GM15510 (cell line): ENCODE data around the gene PET117.

Experiments used
- POLR2A ChIP-seq: IDR thresholded peaks from 3 replicates; pipeline ENCODE4 v1.6.1; 2011; ENCODE audit warnings: borderline replicate concordance; ENCODE audit not compliant: insufficient read length; ENCODE audit errors: extremely low read depth

Gene PET117

DNA sequence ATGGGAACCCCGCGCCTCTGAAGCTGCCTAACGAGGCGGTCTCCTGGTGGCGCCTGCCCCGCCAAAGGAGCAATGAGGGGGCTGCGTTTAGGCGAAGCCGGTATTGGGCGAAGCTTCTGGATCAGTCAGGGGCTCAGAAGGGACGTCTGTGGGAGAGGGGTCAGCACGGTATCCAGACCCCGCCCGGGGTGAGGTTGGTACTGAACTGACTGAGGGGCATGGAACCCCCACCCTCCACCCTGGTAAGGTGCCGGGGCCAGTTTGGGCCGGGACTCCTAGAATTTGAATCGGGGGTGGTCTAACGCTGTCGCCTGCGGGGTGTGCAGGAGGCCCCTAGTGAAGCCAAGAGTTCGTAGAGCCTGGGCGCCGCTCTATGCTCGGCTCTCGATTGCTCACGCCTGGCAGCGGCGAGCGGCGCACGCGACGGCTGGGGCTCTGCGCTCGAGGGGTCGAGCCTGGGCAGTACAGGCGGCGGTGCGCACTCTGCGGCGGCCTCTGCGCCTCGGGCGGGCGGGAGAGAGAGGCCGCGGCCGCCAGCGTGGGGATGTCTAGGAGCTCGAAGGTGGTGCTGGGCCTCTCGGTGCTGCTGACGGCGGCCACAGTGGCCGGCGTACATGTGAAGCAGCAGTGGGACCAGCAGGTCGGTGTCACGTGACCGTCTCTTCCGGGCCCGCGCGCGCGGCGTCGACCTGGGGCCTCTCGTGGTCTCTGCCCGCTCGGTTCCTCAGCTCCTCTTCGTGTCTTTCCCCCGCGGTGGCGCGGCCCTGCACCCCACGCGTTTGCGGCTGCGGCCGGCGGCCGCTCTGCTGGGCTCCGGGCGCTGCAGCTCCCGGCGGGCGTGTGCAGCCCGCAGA is at the start of gene PET117, which contains the start of gene KAT14:
Gene PET117 (plus strand): TSS at position 452 of the 854 bp plus-strand sequence. CDS start 93 bp downstream, at position 545.
Gene KAT14 (plus strand): TSS at position 452 of the 854 bp plus-strand sequence. CDS start 4,798 bp downstream, outside the sequence.
- TF ChIP-seq POLR2A = peak; percentile 85

- TF ChIP-seq POLR2A = no peak
These were observed 47.6 kb upstream of the PET117 start for GRCh38 chr20:18090044-18090443.

GRCh38 chr20:18090477-18090876 is 47.2 kb upstream of the PET117 start:
- no peak for TF ChIP-seq POLR2A

DNA sequence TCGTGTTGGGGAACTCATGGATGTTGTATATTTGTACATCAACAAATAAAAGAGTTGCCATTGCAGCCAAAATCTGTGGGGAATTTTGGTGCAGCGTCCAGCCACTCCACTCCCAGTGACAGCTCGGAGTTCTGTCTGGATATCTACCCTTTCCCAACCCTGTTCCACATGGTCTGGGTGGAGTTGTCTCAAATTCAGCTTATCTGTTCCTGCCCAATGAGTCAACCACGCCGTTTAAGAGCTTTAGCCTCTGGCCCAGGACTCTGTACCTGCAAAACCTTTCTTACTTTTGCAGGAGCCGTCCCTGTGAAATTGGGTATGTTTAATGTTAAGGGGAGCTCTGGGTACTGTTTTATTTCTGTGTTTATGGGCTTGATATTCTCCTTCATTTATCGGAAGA is 46.0 kb upstream of the PET117 start:
- no peak for TF ChIP-seq POLR2A

DNA sequence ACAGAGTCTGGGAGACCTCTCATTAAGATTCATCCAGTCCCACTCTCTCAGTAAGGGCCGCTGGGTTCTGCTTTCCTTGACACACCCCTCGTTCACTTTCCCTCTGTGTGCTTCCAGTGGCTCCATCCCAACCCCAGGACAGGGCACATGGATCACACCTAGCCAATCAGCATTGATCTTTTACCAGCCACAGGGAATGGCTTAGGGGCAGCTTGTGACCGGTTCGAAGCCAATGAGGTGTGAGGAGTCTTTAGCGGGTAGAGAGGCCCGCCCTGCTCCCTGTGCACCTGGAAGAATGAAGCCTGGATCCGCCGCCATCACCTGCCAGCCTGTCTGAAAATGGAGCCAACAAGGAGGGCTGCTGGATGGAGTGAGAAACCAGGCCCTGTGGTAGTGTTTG is 44.8 kb upstream of the PET117 start:
- no peak for TF ChIP-seq POLR2A

GRCh38 chr20:18093388-18093787 is 44.3 kb upstream of the PET117 start:
- TF ChIP-seq POLR2A = no peak

GRCh38 chr20:18094191-18094590 is 43.5 kb upstream of the PET117 start:
- TF ChIP-seq POLR2A = no peak

- TF ChIP-seq POLR2A = no peak
These were observed 36.4 kb upstream of the PET117 start for GRCh38 chr20:18101125-18101810.

DNA sequence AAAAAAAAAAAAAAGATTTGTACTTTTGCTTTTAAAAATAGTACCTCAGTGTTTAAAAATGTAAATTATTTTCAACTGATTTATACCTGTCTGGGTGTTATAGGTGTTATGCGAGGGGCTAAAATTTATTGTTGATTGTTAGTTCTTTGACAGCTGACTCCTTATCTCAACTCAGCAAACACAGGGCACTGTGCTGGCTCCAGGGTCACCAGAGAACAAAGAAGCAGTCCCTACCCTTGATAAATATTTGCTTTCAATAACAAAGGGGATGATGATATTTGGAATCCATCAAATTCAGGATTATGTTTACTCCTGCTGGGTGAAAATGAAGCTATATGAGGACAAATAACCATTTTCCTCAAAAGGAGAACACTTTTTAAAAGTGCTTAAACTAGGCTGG is 34.2 kb upstream of the PET117 start:
- TF ChIP-seq POLR2A = no peak

GRCh38 chr20:18108326-18108725 is 29.3 kb upstream of the PET117 start:
- TF ChIP-seq POLR2A = no peak

DNA sequence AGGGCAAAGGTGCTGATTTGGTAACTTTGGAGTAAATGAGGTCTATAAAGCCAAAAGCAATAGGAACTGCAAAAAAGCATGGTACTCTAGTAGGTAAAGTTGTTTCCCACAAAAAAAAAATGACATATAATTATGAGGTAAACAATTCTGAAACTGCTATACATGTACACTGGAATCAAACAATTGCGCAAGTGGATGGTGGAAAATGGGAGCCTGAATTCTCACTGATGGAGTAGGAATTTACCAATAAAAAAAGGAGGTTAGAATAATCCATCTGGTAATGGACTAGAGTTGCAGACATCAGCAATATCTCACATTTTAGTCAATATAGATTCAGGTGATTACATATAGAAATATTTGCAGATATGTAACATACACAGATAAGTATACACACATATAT is 5.0 kb upstream of the PET117 start:
- no peak for TF ChIP-seq POLR2A

DNA sequence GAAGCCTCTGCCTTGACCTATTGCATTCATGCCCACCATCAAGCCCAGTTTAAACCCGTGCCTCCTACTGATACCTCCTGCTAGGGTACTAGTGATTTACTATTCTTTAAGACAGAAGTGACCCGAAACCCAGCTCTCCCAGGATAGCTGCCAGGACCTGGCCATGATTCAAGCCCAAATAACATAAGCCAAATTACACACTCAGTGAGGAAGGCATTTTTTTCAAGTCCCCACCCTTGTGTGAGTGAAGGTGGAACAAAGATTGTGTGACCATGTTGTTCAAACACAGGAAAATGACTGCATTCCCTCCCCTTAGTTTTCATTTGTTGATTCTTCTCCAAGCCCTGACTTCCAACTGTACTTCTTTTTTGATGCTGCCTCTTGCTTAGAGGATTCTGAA is 3.7 kb upstream of the PET117 start:
- TF ChIP-seq POLR2A = no peak

DNA sequence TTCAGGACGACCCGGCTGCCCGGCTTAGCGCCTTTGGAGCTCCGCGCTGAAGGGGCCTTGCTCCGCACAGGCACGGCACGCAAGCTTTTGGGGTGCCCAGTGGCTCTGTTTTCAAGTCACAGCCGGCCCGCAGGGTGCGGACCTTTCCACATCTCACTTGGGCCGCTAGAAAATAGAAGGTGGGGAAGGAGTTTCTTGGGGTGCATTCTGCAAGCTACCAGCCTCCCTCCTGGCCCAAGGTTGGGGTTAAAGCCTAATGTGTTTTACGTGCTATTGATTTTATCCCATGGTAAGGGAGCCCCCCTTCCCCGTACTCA is 561 bp downstream of the PET117 start:
- TF ChIP-seq POLR2A = no peak

- TF ChIP-seq POLR2A = no peak
These were observed 1.2 kb downstream of the PET117 start for GRCh38 chr20:18138639-18139583.

GRCh38 chr20:18139832-18140231 is 2.2 kb downstream of the PET117 start:
- no peak for TF ChIP-seq POLR2A

GRCh38 chr20:18144541-18145099 is 7.0 kb downstream of the PET117 start:
- no peak for TF ChIP-seq POLR2A

- TF ChIP-seq POLR2A = no peak
These were observed 16.7 kb downstream of the PET117 start for GRCh38 chr20:18154342-18154741.
